HEK293T (cell line): Measurements from ENCODE around the gene ARMC6.

Source experiments
- ARNT ChIP-seq: fragments of 450-650 bp; IDR thresholded peaks from 2 replicates; pipeline ENCODE4 v1.6.1; 2017; ENCODE audit warnings: mild to moderate bottlenecking
- BHLHE40 ChIP-seq: fragments of 450-650 bp; IDR thresholded peaks from 2 replicates; pipeline ENCODE4 v1.6.1; 2016; ENCODE audit warnings: mild to moderate bottlenecking, moderate library complexity, borderline replicate concordance
- ELF4 ChIP-seq: fragments of 450-650 bp; IDR thresholded peaks from 2 replicates; pipeline ENCODE4 v1.6.1; 2017; ENCODE audit warnings: antibody characterized with exemption
- FOXA1 ChIP-seq: fragments of 450-650 bp; IDR thresholded peaks from 2 replicates; pipeline ENCODE4 v1.6.1; 2016; ENCODE audit warnings: mild to moderate bottlenecking
- FOXK2 ChIP-seq: fragments of 450-650 bp; IDR thresholded peaks from 2 replicates; pipeline ENCODE4 v1.6.1; 2016; ENCODE audit warnings: mild to moderate bottlenecking
- SP1 ChIP-seq: fragments of 450-650 bp; IDR thresholded peaks from 2 replicates; pipeline ENCODE4 v1.6.1; 2017

GRCh38 chr19:19031891-19032290, 1.5 kb upstream of the ARMC6 start:
- no peak for TF ChIP-seq FOXK2
- TF ChIP-seq ELF4: no peak
- TF ChIP-seq BHLHE40: no peak
- TF ChIP-seq SP1: no peak
- TF ChIP-seq FOXA1: no peak
- no peak for TF ChIP-seq ARNT
